ENCODE measurements around the gene CTXN3. TPM values are rescaled to one million over a fixed set of nuclear protein-coding genes. Genes with fewer than 3 reads are reported as not detected.

Gene CTXN3
- total RNA-seq, 2 experiments from 2014 or later: not detected

DNA sequence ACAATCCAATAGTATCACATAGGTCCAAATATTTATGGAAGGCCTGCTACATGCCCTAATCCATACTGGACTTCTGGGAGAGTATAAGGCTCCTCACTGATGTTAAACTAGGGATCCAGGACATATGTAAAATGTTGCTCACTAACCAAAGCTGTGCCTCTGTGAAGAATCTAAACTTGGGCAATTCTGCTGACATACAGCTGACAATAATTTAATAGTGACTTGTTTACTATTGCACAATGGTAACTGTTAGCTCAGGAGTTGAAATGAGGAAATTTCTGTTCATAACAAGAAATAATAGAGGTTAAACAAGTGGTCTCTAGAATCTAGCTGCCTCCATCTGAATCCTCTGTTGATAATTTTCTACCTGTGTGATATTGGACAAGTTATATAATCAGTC, 14.9 kb upstream of the CTXN3 start:
- H3K4me3 Mint-ChIP-seq: no peak overlapping the region
- H3K36me3 Mint-ChIP-seq: no peaks in the 10 kb centered on the region
- H3K9me3 Mint-ChIP-seq: no peaks in the 10 kb centered on the region
- no peak for DNase-seq
- H3K27ac Mint-ChIP-seq: no peak overlapping the region
- H3K4me1 Mint-ChIP-seq: no peaks in the 10 kb centered on the region
- peaks cover 6% of the 10 kb centered on the region for H3K27me3 Mint-ChIP-seq

DNA sequence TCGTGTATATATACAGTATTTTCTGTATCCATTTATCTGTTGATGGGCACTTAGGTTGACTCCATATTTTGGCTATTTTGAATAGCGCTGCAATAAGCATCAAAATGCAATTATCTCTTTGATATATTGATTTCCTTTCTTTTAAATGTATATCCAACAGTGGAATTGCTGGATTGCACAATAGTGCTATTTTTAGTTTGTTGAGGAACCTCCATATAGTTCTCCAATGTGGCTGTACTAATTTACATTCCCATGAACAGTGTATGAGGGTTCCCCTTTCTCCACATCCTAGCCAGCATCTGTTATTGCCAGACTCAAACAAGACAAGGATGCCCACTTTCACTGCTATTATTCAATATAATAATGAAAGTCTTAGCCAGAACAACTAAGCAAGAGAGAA, 9.1 kb upstream of the CTXN3 start:
- H3K4me1 Mint-ChIP-seq: no peaks in the 10 kb centered on the region
- no peak for DNase-seq
- H3K36me3 Mint-ChIP-seq: no peaks in the 10 kb centered on the region
- no peak overlapping the region for H3K27ac Mint-ChIP-seq
- no peaks in the 10 kb centered on the region for H3K9me3 Mint-ChIP-seq
- H3K4me3 Mint-ChIP-seq: no peak overlapping the region
- H3K27me3 Mint-ChIP-seq: peaks cover 6% of the 10 kb centered on the region

DNA sequence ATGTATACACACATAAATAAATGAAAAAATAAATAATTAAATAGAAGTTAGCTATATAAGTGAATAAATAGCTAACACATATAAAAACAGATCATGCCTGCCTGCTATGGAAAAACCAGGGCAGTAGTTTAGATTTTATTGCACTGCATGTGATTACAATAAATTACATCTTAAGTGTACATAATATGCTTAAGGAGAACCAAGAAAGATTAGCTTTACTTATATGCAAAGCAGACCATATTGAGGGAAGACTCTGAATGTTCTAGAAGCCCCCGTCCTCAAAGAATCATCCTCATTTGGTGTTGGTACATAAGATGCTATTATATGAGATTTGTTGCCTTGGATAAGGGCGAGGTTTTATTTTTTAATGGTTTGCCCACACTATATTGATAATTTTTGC, 5.9 kb upstream of the CTXN3 start:
- DNase-seq: no peak
- H3K4me1 Mint-ChIP-seq: no peaks in the 10 kb centered on the region
- H3K27me3 Mint-ChIP-seq: no peaks in the 10 kb centered on the region

DNA sequence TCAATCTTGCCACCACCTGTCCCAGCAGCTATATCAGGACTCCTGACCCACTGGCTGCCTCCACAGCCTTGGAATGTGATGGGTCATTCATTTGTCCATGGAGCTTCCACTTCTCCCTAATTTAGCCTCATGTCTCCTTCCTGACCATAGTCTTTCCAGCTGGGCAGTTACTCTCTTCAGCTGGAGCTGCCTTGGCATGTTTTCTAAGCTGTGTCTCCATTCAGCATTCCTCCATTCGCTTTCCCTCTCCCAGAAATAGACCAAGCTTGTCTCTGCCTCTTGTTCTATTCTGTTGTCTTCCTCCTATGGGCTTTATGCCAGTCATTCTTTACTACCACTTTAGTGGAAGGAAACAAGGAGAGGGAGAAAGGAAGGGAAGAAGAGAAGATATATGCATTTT, 5.3 kb upstream of the CTXN3 start:
- Mint-ChIP-seq H3K9me3 (no peaks in the 10 kb centered on the region), H3K27ac (no peak overlapping the region), H3K36me3 (no peaks in the 10 kb centered on the region), H3K4me1 (no peaks in the 10 kb centered on the region), H3K4me3 (no peak overlapping the region), H3K27me3 (no peaks in the 10 kb centered on the region)
- no peak for DNase-seq

More for the DNA sequence above, 5.9 kb upstream of the CTXN3 start:
- no peak overlapping the region for H3K27ac Mint-ChIP-seq
- no peaks in the 10 kb centered on the region for H3K9me3 Mint-ChIP-seq
- H3K4me3 Mint-ChIP-seq: no peak overlapping the region
- no peaks in the 10 kb centered on the region for H3K36me3 Mint-ChIP-seq

DNA sequence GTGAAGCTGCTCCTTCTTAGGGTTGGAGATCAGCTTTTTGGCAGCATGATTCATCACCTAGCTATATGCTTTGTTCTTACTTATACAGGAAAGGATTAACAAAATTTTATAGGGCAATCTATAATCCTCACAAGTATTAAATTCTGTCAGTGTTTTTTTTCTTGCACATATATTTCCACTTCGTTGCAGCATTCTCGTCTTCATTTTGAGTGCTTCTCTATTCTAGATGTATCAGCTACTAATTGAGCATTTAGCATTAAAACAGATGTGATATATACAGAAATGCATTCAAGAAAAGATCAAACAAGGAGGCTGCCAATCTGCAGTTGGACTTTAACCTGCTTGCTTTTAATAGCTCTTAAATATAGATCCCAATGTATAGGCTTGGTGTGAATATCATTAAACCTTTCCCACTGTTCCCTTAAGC, 3.6 kb upstream of the CTXN3 start:
- Mint-ChIP-seq H3K27ac (no peak overlapping the region), H3K27me3 (no peaks in the 10 kb centered on the region)
- no peak for DNase-seq

DNA sequence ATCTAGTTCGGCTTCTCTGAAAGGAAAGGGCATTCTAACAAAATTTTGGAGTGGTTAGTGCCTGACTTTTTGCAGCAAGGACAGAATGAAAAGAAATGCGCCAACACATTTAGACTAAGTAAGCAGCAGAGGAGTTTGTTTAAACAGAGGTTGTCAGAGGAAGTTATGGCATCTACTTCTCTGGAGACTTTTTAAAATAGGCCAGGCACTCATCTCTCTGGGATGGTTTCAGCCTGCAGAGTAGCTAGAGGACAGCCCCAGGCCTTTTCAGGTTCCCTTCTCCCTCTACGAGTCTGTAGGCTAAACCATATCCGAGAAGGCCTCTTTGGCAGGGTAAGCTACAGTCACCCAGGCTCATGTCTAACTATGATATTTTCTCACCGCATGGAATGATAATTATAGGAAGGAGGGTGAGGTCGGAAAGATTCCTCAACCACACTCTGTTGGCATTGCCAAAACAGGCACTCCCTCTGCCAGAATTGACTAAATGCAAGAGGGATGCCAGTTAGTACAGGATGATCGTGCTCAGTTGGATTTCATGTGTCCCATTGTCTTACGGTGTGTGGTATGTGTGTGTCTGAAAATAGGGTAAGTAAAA, 1.4 kb upstream of the CTXN3 start:
- H3K27ac Mint-ChIP-seq: no peak overlapping the region
- H3K4me1 Mint-ChIP-seq: no peaks in the 10 kb centered on the region
- no peak overlapping the region for H3K4me3 Mint-ChIP-seq
- no peak for DNase-seq
- no peaks in the 10 kb centered on the region for H3K9me3 Mint-ChIP-seq
- no peaks in the 10 kb centered on the region for H3K36me3 Mint-ChIP-seq
- H3K27me3 Mint-ChIP-seq: no peaks in the 10 kb centered on the region

More for the DNA sequence above, 3.6 kb upstream of the CTXN3 start:
- H3K9me3 Mint-ChIP-seq: no peaks in the 10 kb centered on the region
- no peak overlapping the region for H3K4me3 Mint-ChIP-seq
- H3K4me1 Mint-ChIP-seq: no peaks in the 10 kb centered on the region
- H3K36me3 Mint-ChIP-seq: no peaks in the 10 kb centered on the region

DNA sequence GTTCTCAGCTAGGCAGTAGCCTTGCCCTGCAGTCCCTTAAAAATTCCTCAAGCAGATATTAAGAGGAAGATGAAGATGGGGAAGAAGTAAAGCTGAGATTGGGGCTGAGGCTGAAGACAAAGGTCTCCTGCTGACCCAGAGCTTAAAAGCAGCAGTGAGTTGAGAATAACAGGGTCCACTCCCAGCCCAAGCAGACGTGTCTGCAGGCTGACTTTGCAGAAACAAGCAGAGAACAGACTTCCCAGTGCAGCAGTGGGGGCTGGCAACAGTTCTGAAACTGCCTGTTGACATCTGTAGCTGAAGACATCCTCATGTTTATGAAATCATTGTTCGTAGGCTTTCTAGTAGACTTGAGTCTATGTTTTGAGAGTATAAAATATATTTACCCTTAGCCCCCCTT, 1.1 kb downstream of the CTXN3 start:
- Mint-ChIP-seq H3K4me1 (no peaks in the 10 kb centered on the region), H3K4me3 (no peak overlapping the region), H3K9me3 (no peaks in the 10 kb centered on the region), H3K27ac (no peak overlapping the region), H3K36me3 (no peaks in the 10 kb centered on the region), H3K27me3 (no peaks in the 10 kb centered on the region)
- no peak for DNase-seq

DNA sequence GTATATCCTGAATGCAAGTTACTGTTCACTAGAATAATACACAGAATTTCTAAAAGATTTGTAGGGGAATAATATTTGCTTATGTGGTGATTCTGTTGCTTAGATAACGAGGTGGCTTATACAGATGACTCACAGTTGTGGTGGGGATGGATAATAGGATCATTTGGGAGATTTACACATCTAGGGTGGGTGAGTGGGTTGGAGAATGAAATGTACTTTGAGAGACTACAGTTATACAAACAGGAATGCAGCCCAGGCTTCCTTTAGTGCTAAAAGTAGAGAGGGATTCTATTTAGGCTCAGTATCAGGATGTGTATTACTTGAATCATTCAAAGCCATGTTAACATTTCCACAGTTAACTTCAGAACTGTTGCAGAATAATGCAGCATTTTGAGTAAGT, 1.8 kb downstream of the CTXN3 start:
- no peaks in the 10 kb centered on the region for H3K36me3 Mint-ChIP-seq
- no peak for DNase-seq
- H3K4me1 Mint-ChIP-seq: no peaks in the 10 kb centered on the region
- H3K4me3 Mint-ChIP-seq: no peak overlapping the region
- H3K27ac Mint-ChIP-seq: no peak overlapping the region
- H3K27me3 Mint-ChIP-seq: no peaks in the 10 kb centered on the region
- no peaks in the 10 kb centered on the region for H3K9me3 Mint-ChIP-seq

DNA sequence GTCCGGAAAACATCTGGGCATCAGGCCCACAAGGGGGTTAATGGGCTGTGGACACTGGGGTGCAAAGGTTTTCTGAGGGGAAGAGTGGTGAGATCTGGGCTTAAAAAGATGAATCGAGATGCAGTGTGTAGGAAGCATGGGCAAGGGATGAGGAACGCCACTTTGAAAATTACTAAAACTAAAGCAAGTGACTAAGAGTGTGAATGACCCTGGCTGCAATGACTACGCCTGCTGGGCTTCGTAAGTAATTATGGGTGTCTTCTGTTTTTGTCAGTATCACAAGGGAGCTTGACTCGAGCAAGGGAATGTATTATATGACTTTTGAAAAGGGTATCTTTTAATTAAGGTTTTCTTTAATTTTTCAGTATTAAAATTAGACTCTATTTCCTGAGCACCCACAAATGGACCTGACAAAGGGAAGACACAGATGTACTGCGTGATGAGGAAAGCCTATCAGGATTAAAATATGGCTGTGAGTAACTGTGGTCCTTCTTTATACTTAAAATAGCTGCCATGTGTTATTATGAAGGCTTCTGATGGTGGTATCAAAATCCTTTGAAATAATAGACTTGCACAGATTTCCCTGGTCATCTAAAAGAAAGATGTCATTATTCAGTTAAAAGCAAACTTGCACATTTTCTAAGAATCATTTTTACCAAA, 4.2 kb downstream of the CTXN3 start:
- H3K36me3 Mint-ChIP-seq: no peaks in the 10 kb centered on the region
- no peaks in the 10 kb centered on the region for H3K4me1 Mint-ChIP-seq
- H3K4me3 Mint-ChIP-seq: no peak overlapping the region
- no peak for DNase-seq
- H3K9me3 Mint-ChIP-seq: no peaks in the 10 kb centered on the region
- no peak overlapping the region for H3K27ac Mint-ChIP-seq
- H3K27me3 Mint-ChIP-seq: no peaks in the 10 kb centered on the region

DNA sequence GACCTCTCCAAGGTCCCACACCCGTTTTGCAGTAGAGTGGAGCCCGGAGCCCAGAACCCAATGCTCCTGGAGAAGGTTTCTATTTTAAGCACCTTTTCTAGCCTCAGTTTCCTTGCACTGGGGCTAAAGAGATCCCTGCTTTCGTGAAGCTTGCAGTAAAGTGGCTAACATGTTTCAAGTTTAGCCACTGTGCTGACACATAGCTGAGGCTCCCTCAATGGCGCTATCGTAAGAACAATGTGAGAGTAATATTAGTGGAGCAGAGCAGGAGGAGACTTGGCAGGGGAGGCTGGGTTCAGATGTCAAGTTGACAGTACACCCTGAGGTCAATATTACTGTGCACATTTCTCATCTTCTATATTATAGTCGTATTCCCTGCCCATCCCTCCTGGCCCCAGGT, 7.9 kb downstream of the CTXN3 start:
- DNase-seq: no peak
- H3K27me3 Mint-ChIP-seq: no peaks in the 10 kb centered on the region
- no peak overlapping the region for H3K27ac Mint-ChIP-seq
- no peaks in the 10 kb centered on the region for H3K4me1 Mint-ChIP-seq
- H3K4me3 Mint-ChIP-seq: no peak overlapping the region
- no peaks in the 10 kb centered on the region for H3K36me3 Mint-ChIP-seq
- H3K9me3 Mint-ChIP-seq: no peaks in the 10 kb centered on the region

DNA sequence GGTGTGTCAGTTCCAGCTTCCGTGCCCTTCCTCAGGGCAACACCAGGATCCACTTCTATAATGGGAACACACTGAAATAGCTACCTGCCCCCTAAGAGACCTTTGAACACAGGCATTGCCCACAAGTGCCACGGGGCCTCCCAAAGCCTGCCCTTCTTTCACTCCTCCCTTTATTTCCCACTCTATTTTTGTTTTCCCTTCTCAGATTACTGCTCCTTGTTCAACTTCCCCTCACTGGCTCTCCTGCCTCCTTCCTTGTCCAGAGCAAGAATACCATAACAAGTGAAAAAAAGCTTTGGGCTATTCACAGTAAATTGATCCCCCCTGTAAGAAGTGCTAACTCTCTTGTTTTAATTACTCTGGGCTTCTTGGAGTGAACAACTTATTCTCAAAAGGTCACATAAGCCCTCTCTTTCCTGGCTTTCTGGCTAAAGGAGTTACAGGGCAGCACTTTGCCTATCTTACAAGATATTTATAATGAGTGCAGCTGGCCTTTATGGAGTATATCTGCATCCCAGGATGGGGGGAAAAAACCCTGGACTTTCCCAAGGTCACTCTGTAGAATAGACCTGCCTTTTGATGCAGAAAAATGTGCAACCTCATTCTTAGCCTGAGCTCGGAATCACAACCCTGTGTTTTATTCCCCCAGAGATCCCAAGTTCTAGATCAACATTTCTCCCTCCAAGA, 11.3 kb downstream of the CTXN3 start:
- H3K9me3 Mint-ChIP-seq: no peaks in the 10 kb centered on the region
- H3K27me3 Mint-ChIP-seq: no peaks in the 10 kb centered on the region
- no peaks in the 10 kb centered on the region for H3K4me1 Mint-ChIP-seq
- DNase-seq: no peak
- H3K36me3 Mint-ChIP-seq: no peaks in the 10 kb centered on the region
- no peak overlapping the region for H3K27ac Mint-ChIP-seq
- H3K4me3 Mint-ChIP-seq: no peak overlapping the region

DNA sequence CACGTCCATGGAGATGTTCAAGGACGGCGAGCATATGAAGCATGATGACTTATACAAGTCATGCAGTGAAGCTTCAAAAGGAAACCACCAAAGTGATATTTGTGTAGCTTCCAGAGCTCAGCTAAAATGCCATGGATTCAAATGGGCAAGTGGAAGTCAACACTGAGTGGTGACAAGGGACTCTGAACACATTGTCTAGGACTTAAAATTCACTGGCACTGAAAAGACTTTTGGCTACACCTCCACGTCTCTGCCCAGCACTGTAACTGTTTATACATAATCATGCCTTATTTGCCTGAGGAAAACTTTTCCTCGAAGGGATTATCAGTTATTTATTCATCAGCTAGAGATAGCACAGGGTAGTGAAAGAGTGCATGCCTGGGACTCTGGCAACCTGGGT, 15.2 kb downstream of the CTXN3 start:
- no peaks in the 10 kb centered on the region for H3K9me3 Mint-ChIP-seq
- no peaks in the 10 kb centered on the region for H3K36me3 Mint-ChIP-seq
- H3K4me3 Mint-ChIP-seq: no peak overlapping the region
- peaks cover 3% of the 10 kb centered on the region for H3K27me3 Mint-ChIP-seq
- no peaks in the 10 kb centered on the region for H3K4me1 Mint-ChIP-seq
- no peak overlapping the region for H3K27ac Mint-ChIP-seq
- no peak for DNase-seq

DNA sequence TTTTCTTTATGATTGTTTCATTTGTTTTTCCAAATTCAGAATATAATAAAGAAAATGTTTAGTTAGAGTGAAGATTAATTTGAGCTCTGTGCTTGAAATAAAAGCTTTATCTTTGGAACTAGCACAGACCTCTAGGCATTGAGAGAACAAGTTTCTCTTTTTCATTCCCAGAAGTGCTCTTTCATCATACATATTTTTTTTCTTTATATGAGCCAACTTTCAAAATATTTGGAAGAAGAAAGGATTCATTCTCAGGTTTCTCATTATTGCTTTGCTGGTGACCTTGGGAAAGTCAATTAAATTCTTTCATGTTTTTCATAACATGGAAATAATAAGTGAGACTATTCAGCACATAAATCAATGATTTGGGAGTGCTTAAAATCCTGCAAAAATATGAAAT, 16.8 kb downstream of the CTXN3 start:
- no peak overlapping the region for H3K4me3 Mint-ChIP-seq
- H3K4me1 Mint-ChIP-seq: no peaks in the 10 kb centered on the region
- no peaks in the 10 kb centered on the region for H3K36me3 Mint-ChIP-seq
- DNase-seq: no peak
- H3K9me3 Mint-ChIP-seq: no peaks in the 10 kb centered on the region
- H3K27ac Mint-ChIP-seq: no peak overlapping the region
- H3K27me3 Mint-ChIP-seq: peaks cover 3% of the 10 kb centered on the region

DNA sequence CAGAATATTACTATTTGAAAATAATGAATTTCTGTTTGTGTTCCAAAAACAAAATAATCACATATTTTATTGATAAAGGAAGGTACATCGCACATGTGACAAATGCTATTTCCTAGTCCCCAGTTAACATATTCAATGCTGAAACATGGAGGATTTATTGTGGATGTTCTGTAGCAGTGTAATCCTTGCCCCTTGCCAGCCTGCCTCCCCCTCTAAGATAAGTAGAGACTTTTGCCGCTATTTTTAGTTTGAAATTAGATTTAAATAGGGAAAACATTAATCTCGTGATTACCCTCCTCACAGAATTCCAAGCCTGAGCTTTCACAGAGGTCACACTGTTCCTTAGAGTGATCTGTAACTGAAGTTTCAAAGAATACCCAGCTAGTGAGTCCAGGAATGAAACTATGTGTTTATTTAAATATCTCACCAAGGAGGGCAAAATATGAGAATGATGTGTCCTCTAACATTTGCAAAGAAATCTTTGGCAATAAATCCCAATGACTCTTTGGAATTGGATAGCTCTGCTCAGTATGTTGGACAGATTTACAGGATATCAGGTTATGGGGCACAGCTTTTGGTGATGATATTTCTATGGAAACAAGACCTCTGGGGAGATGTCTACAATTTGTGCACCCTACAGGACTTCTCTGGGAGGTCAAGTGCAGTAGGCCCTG, 17.3 kb downstream of the CTXN3 start:
- H3K9me3 Mint-ChIP-seq: no peaks in the 10 kb centered on the region
- H3K27me3 Mint-ChIP-seq: peaks cover 3% of the 10 kb centered on the region
- H3K4me1 Mint-ChIP-seq: no peaks in the 10 kb centered on the region
- no peak for DNase-seq
- H3K36me3 Mint-ChIP-seq: no peaks in the 10 kb centered on the region
- H3K4me3 Mint-ChIP-seq: no peak overlapping the region
- no peak overlapping the region for H3K27ac Mint-ChIP-seq

DNA sequence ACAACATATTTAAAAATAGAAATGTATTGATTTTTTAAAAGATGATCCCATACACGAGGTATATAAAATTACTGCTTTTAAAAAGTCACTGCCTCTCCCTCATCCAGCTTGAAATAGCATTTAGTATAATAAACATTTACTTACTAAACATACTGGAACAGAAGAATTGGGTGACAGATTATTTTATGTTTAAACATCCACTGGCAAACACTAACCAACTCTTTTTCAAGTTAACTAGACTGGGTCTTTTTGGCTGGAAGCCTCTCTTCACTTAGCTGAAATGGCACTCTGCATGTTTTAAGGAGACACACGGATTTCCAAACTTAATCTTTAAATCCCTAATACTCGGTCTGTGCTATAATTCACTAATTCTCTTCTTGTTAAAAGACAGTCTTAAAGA, 19.0 kb downstream of the CTXN3 start:
- H3K4me3 Mint-ChIP-seq: no peak overlapping the region
- H3K4me1 Mint-ChIP-seq: no peaks in the 10 kb centered on the region
- no peaks in the 10 kb centered on the region for H3K9me3 Mint-ChIP-seq
- H3K27ac Mint-ChIP-seq: no peak overlapping the region
- DNase-seq: no peak
- no peaks in the 10 kb centered on the region for H3K36me3 Mint-ChIP-seq
- peaks cover 3% of the 10 kb centered on the region for H3K27me3 Mint-ChIP-seq
